ENCODE measurements around the gene IER2. TPM values are rescaled to one million over a fixed set of nuclear protein-coding genes. Genes with fewer than 3 reads are reported as not detected.
A peak's percentile ranks its signal among the peaks of the same experiment; 100 is the strongest.

Gene IER2
- total RNA-seq, 3 donors from 2014 or later (not counting 1 experiment from before 2014, with no cell fraction given): 668 to 1,112 (median 949) TPM

- no peak for TF ChIP-seq CTCF (IDR thresholded peaks at IDR 0.05)
- no peak overlapping the region for H3K4me3 ChIP-seq (ENCODE audit: low read length)
- Mint-ChIP-seq H3K36me3 (no peaks in the 10 kb centered on the region), H3K27me3 (ENCODE audit: low read depth in 2 of 2) (no peaks in the 10 kb centered on the region), H3K9me3 (no peaks in the 10 kb centered on the region), H3K27ac (peak overlapping the region; percentile 87 to 89), H3K4me1 (peaks cover 41 to 57% of the 10 kb centered on the region in 2 donors), H3K4me3 (no peak overlapping the region)
- no peak overlapping the region for H3K27ac ChIP-seq (ENCODE audit: low read length)
- ATAC-seq: no peak
- peaks cover 47% of the 10 kb centered on the region for H3K4me1 ChIP-seq (ENCODE audit: control insufficient read depth, insufficient read depth, low read length)
- H3K36me3 ChIP-seq (ENCODE audit: control insufficient read depth, insufficient read depth, low read length): peaks cover 5% of the 10 kb centered on the region
- H3K9me3 ChIP-seq (ENCODE audit: control insufficient read depth, insufficient read depth, low read length): no peaks in the 10 kb centered on the region
- 95% methylated on average over 20 of the region's 20 CpGs for WGBS (ENCODE audit: insufficient coverage)
- intact Hi-C loops (cut with micrococcal nuclease): no loop called here
- no peak for DNase-seq
- H3K27me3 ChIP-seq (ENCODE audit: control insufficient read depth, insufficient read depth, low read length): no peaks in the 10 kb centered on the region
Observed at GRCh38 chr19:13122980-13123957, 26.9 kb upstream of the IER2 start.

DNA sequence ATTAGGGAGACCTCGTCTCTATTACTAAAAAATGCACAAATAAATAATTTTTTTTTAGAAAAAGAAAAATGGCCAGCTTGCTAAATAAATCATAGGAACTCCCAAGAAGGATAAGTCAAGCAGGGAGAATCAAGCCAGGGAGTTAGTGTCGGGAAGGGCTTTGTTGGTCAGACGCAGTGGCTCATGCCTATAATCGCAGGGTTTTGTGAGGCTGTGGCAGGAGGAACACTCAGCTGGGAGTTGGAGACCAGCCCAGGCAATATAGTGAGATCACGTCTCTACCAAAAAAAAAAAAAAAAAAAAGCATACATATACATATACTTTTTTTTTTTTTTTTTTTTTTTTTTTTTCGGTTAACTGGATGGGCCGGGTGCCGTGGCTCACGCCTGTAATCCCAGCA is 23.2 kb upstream of the IER2 start:
- no peaks in the 10 kb centered on the region for H3K36me3 Mint-ChIP-seq
- H3K4me3 ChIP-seq (ENCODE audit: low read length): no peak overlapping the region
- H3K27me3 ChIP-seq (ENCODE audit: control insufficient read depth, insufficient read depth, low read length): no peaks in the 10 kb centered on the region
- H3K27me3 Mint-ChIP-seq (ENCODE audit: low read depth in 2 of 2): no peaks in the 10 kb centered on the region
- H3K27ac Mint-ChIP-seq: no peak overlapping the region
- H3K4me3 Mint-ChIP-seq: no peak overlapping the region
- DNase-seq (no peak), ATAC-seq (no peak)
- H3K36me3 ChIP-seq (ENCODE audit: control insufficient read depth, insufficient read depth, low read length): peaks cover 5% of the 10 kb centered on the region
- H3K9me3 Mint-ChIP-seq: no peaks in the 10 kb centered on the region
- intact Hi-C loops (cut with micrococcal nuclease): no loop called here
- no peak for TF ChIP-seq CTCF (IDR thresholded peaks at IDR 0.05)
- H3K4me1 ChIP-seq (ENCODE audit: control insufficient read depth, insufficient read depth, low read length): peaks cover 23% of the 10 kb centered on the region
- H3K27ac ChIP-seq (ENCODE audit: low read length): no peak overlapping the region
- H3K9me3 ChIP-seq (ENCODE audit: control insufficient read depth, insufficient read depth, low read length): no peaks in the 10 kb centered on the region
- 90% methylated on average over 5 of the region's 9 CpGs for WGBS (ENCODE audit: insufficient coverage)
- H3K4me1 Mint-ChIP-seq: peaks cover 24 to 32% of the 10 kb centered on the region in 2 donors

- 86% methylated on average over 6 of the region's 6 CpGs for WGBS (ENCODE audit: insufficient coverage)
- Mint-ChIP-seq H3K27ac (peak overlapping the region; percentile 38 to 43), H3K4me1 (peaks cover 22 to 31% of the 10 kb centered on the region in 2 donors), H3K36me3 (no peaks in the 10 kb centered on the region), H3K27me3 (ENCODE audit: low read depth in 2 of 2) (no peaks in the 10 kb centered on the region), H3K9me3 (no peaks in the 10 kb centered on the region), H3K4me3 (no peak overlapping the region)
- Histone ChIP-seq H3K4me3 (ENCODE audit: low read length) (no peak overlapping the region), H3K4me1 (ENCODE audit: control insufficient read depth, insufficient read depth, low read length) (peaks cover 23% of the 10 kb centered on the region), H3K9me3 (ENCODE audit: control insufficient read depth, insufficient read depth, low read length) (no peaks in the 10 kb centered on the region), H3K27ac (ENCODE audit: low read length) (no peak overlapping the region), H3K27me3 (ENCODE audit: control insufficient read depth, insufficient read depth, low read length) (no peaks in the 10 kb centered on the region), H3K36me3 (ENCODE audit: control insufficient read depth, insufficient read depth, low read length) (peaks cover 5% of the 10 kb centered on the region)
- ATAC-seq (no peak), DNase-seq (no peak)
- TF ChIP-seq CTCF (IDR thresholded peaks at IDR 0.05): no peak
- intact Hi-C loops (cut with micrococcal nuclease): no loop called here
Observed at GRCh38 chr19:13127811-13128575, 22.2 kb upstream of the IER2 start.
